ENCODE measurements around the gene CHKB. TPM values are rescaled to one million over a fixed set of nuclear protein-coding genes. Genes with fewer than 3 reads are reported as not detected.

CHKB gene
- total and polyA plus RNA-seq, 2 of the 4 experiments (the other 2 are of a cell fraction): 8.1 to 36.9 TPM

GRCh38 chr22:50628543-50629134 lies 46.0 kb upstream of the CHKB start:
- 36% methylated on average over 4 of the region's 16 CpGs; no CpG with 5 or more reads in 1 of the 2 experiments for WGBS, 2 experiments (ENCODE audit: extremely low coverage in 2 of 2, insufficient read length in 1 of 2)
- H3K79me1 ChIP-seq (ENCODE audit: low read depth in 1 of 2, low read length in 2 of 2): peaks cover 6 to 24% of the 10 kb centered on the region in 2 experiments; a peak in 2 of 4 replicates
- 0 out of 2 replicates have a peak overlapping the region, but pooled peaks have one; percentile 5 for H3K18ac ChIP-seq (ENCODE audit: low read depth, low read length)
- H2BK5ac ChIP-seq (ENCODE audit: low read depth, low read length, poor library complexity, severe bottlenecking): peak overlapping the region; percentile 46
- H3K36me3 ChIP-seq (ENCODE audit: control insufficient read depth, insufficient read depth, low read length): peaks cover 2% of the 10 kb centered on the region; the same call in 1 of the 2 replicates
- H4K91ac ChIP-seq (ENCODE audit: insufficient read depth, low read depth, low read length): peak overlapping the region; percentile 47
- in situ Hi-C loops (cut with MboI; ENCODE audit: low sequenced_read_pairs): no loop called here
- H3K4ac ChIP-seq (ENCODE audit: low read depth, low read length): peak overlapping the region; percentile 87
- dilution Hi-C loops (cut with HindIII; ENCODE audit: low sequenced_read_pairs, unreplicated experiment): no loop called here
- ATAC-seq (ENCODE audit: low read depth) (no peak), DNase-seq (no peak)
- H3K4me2 ChIP-seq (ENCODE audit: low read depth, low read length): peak overlapping the region; percentile 95
- H3K14ac ChIP-seq (replicated peaks; ENCODE audit: low read depth, low read length): peak overlapping the region; percentile 93
- peak overlapping the region; percentile 100 for H2AFZ ChIP-seq (replicated peaks; ENCODE audit: low read length, poor library complexity)
- no peak overlapping the region for H2BK20ac ChIP-seq (ENCODE audit: low read depth, low read length)
- intact Hi-C loops (cut with micrococcal nuclease): loop anchor here (2.0 kb wide), 1 partner anchor 46 kb away; the partner anchor contains the start of gene CHKB
- peaks cover 4% of the 10 kb centered on the region for H3K27me3 ChIP-seq (ENCODE audit: control insufficient read depth, insufficient read depth, low read length)
- peak overlapping the region; percentile 4 for H4K5ac ChIP-seq (ENCODE audit: low read depth, low read length)
- peak overlapping the region; percentile 16; the same call in 1 of the 2 replicates for H3K56ac ChIP-seq (ENCODE audit: extremely low read depth, insufficient read depth, low read length)
- no peak overlapping the region for H2BK120ac ChIP-seq (ENCODE audit: low read depth, low read length)
- TF ChIP-seq POLR2A (IDR thresholded peaks at IDR 0.05; ENCODE audit: low read depth, low read length) (no peak), FOS (IDR thresholded peaks at IDR 0.05; ENCODE audit: low read depth, low read length) (no peak), NFE2L2 (IDR thresholded peaks at IDR 0.05; ENCODE audit: low read depth, low read length) (no peak), MAFK (IDR thresholded peaks at IDR 0.05; ENCODE audit: low read depth, low read length) (no peak), RFX5 (IDR thresholded peaks at IDR 0.05; ENCODE audit: low read depth, low read length) (no peak), USF2 (IDR thresholded peaks at IDR 0.05; ENCODE audit: low read depth, low read length) (no peak), RCOR1 (IDR thresholded peaks at IDR 0.05; ENCODE audit: insufficient replicate concordance, low read length) (no peak), BHLHE40 (IDR thresholded peaks at IDR 0.05; ENCODE audit: low read depth, low read length) (no peak)
- H3K27ac ChIP-seq (ENCODE audit: insufficient read depth, low read length): peak overlapping the region; percentile 16
- H3K23ac ChIP-seq (ENCODE audit: low read depth, low read length): peak overlapping the region; percentile 91
- BruUV-seq (replicated peaks): no TSS peak
- H3K9ac ChIP-seq (ENCODE audit: low read depth, low read length): peak overlapping the region; percentile 74
- H4K8ac ChIP-seq (ENCODE audit: low read depth in 2 of 2, low read length in 2 of 2): peak overlapping the region; percentile 22 to 89; a peak in 2 of 4 replicates
- H3K4me3 ChIP-seq (ENCODE audit: insufficient read depth, low read depth, low read length): peak overlapping the region; percentile 89
- H4K20me1 ChIP-seq (ENCODE audit: insufficient read depth, low read length): 0 out of 2 replicates have a peak, but pooled peaks cover 4% of the 10 kb centered on the region
- H3K9me1 ChIP-seq (ENCODE audit: insufficient read depth, low read length): peaks cover 9% of the 10 kb centered on the region
- ChIA-PET CTCF (interaction anchor here (0.5 to 0.6 kb wide), 2 partner anchors 38 to 203 kb away, joined by 3 to 4 read pairs; no protein-coding TSS in a partner anchor), POLR2A (ENCODE audit: unreplicated experiment) (no interaction called here)
- H3K9me3 ChIP-seq (ENCODE audit: control insufficient read depth, insufficient read depth, low read length): no peaks in the 10 kb centered on the region
- peak overlapping the region; percentile 98 for H2AK5ac ChIP-seq (ENCODE audit: low read depth, low read length)
- peak overlapping the region; percentile 65; the same call in 1 of the 3 replicates for H2BK15ac ChIP-seq (ENCODE audit: low read depth, low read length)
- H3K4me1 ChIP-seq (ENCODE audit: control insufficient read depth, insufficient read depth, low read length): peaks cover 9% of the 10 kb centered on the region; the same call in 1 of the 2 replicates
- H2AK9ac ChIP-seq (replicated peaks; ENCODE audit: low read depth, low read length, poor library complexity): peak overlapping the region; percentile 89
